Sigmoid colon (tissue), 4 donors: ENCODE data around the gene DCBLD2.

Experiments
- CTCF ChIP-seq, 4 experiments: fragments of 450-650 bp in 3 of 4; fragments of 200-600 bp in 1 of 4; IDR thresholded peaks; one replicate each; pipeline ENCODE4 v1.5.1; 2016 to 2019; ENCODE audit warnings: antibody characterized with exemption in 4 of 4, mild to moderate bottlenecking in 3 of 4, moderate library complexity in 2 of 4
- EP300 ChIP-seq, 4 donors: sonication (generic); formaldehyde crosslinking; IDR thresholded peaks; one replicate each; pipeline ENCODE4 v1.6.1; 2017; ENCODE audit warnings: antibody characterized with exemption in 4 of 4
- POLR2A ChIP-seq, 2 donors: fragments of 450-650 bp; IDR thresholded peaks; one replicate each; pipeline ENCODE4 v1.6.1; 2016; ENCODE audit warnings: antibody characterized with exemption in 2 of 2, mild to moderate bottlenecking in 2 of 2, moderate library complexity in 2 of 2
- POLR2AphosphoS5 ChIP-seq, 4 donors: sonication (generic); formaldehyde crosslinking; IDR thresholded peaks; one replicate each; pipeline ENCODE4 v1.6.1; 2017; ENCODE audit warnings: antibody characterized with exemption in 4 of 4

- TF ChIP-seq CTCF (IDR thresholded peaks at IDR 0.05) = no peak
- no peak for TF ChIP-seq POLR2A (IDR thresholded peaks at IDR 0.05)
- TF ChIP-seq POLR2AphosphoS5 (IDR thresholded peaks at IDR 0.05) = no peak
- TF ChIP-seq EP300 (IDR thresholded peaks at IDR 0.05) = no peak
These were observed 9.2 kb downstream of the DCBLD2 start for GRCh38 chr3:98892263-98892662.
